PC-9 (cell line): ENCODE data around the gene SPRED2.

Source experiments
- EZH2 ChIP-seq: fragments of 200-600 bp; sonication (generic); IDR thresholded peaks from 2 replicates; pipeline ENCODE4 v1.8.0; 2017; ENCODE audit warnings: antibody characterized with exemption, low read depth
- TF ChIP-seq, protein P1 (sequence below): fragments of 200-600 bp; sonication (generic); conservative IDR thresholded peaks from 2 replicates; pipeline ENCODE4 v1.6.1; 2017; ENCODE audit warnings: mixed run types, antibody characterized with exemption, mild to moderate bottlenecking, moderate library complexity

DNA sequence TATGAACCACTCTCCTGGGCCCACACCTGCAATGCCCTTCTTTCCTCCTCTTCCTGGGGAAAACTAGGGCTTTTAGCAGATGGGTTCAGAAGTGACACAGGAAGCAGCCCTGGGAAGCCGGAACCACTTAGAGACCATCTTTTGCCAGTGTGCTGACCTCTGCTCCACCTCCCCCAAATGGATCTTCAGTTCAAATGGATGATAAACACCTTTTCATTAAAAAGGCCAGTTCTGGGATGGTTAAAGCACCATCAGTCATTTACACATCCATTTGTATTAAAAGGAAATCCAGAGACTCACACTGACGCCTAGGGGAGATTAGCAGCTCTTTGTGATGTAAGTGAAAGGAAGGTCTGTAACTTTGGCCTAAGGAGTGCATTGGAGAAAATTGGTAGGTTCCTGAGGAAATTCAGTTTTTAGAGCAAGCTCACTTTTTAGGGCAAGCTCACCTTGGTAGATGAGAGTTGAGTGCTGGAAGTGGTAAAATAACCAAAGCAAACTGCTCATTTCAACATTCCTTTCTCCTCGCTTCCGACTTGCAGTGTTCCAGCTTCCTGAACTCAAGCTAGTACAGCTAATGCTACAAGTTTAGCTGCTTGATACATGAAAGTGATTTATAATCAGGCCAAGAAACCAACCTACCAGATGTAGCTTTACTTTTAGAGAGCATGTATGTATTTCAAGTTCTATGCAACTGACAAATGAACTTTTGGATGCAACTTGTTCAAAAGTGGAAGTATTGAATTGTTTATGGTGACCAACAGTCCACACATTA is 157.1 kb downstream of the SPRED2 start:
- TF ChIP-seq, protein P1, sequence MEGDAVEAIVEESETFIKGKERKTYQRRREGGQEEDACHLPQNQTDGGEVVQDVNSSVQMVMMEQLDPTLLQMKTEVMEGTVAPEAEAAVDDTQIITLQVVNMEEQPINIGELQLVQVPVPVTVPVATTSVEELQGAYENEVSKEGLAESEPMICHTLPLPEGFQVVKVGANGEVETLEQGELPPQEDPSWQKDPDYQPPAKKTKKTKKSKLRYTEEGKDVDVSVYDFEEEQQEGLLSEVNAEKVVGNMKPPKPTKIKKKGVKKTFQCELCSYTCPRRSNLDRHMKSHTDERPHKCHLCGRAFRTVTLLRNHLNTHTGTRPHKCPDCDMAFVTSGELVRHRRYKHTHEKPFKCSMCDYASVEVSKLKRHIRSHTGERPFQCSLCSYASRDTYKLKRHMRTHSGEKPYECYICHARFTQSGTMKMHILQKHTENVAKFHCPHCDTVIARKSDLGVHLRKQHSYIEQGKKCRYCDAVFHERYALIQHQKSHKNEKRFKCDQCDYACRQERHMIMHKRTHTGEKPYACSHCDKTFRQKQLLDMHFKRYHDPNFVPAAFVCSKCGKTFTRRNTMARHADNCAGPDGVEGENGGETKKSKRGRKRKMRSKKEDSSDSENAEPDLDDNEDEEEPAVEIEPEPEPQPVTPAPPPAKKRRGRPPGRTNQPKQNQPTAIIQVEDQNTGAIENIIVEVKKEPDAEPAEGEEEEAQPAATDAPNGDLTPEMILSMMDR, result no peak
- no peak for TF ChIP-seq EZH2
